GM10248 (cell line): ENCODE measurements around the gene TRIM73.
"Not testable (repeated sequence)": the region's sequence is repeated elsewhere in the genome, so short reads cannot be mapped to it uniquely, and the experiment has no call there.

Experiments
- CTCF ChIA-PET: fragments of 300-600 bp; sonication (Branson Sonifier 250); formaldehyde crosslinking; extraction: SDS; loops from one replicate; lab custom pipeline; 2021; ENCODE audit warnings: antibody characterized with exemption; lab: Yijun Ruan, JAX
- POLR2A ChIA-PET: fragments of 350-650 bp; sonication (Branson Sonifier 250); formaldehyde crosslinking; extraction: SDS; loops from one replicate; lab custom pipeline; 2020; ENCODE audit warnings: antibody characterized with exemption; lab: Yijun Ruan, JAX
- DNase-seq: peaks from one replicate; pipeline ENCODE4 v3.0.0; 2012; ENCODE audit errors: extremely low spot score

TRIM73 gene

GRCh38 chr7:75395329-75395728, at the start of gene TRIM73:
TSS of gene TRIM73 (plus strand) at chr7:75395629. CDS start at chr7:75398934, 3,305 bp downstream.
- DNase-seq, POLR2A ChIA-PET: not testable (repeated sequence)

DNA sequence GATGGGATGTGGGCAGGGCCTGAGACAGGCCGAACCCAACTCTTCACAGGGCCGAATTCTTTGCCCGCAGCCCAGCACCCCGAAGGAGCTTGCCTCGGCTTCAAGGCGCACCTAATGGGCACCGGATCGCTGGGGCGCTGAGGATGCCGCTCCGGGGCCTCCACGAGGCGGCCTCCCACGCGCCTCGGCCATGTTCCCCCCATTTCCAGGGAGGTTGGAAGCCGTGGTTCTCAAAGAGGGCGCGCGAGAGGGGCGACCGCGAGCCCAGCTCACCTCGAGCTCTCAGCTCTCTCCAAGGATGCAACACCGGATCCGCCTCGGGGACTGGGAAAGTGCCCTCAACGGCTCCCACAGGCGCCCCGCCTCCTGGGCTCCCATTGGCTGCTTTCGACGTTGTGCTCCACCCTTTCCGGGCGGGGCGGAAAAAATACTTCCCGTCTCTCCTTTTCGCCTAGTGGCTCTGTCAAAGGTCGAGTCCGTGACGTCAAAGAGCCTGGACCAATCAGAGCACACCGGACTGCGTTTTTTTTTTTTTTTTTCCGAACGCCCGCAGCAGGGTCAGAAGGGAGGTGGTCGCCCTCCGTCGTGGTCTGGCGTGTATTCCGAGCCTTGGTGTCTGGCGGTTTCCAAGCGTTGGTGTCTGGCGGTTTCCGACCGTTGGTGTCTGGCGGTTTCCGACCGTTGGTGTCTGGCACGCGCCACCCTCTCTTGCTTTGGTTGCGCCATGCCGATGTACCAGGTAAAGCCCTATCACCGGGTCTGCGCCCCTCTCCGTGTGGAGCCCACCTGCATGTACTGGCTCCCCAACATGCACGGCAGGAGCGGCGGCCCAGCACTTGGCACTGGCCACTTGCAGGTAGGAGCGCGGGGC, 36.5 kb upstream of the TRIM73 start:
- DNase-seq, result not testable (repeated sequence)

More at GRCh38 chr7:75395329-75395728, at the start of gene TRIM73:
- CTCF ChIA-PET, result not testable (repeated sequence)

GRCh38 chr7:75359542-75359848, 35.9 kb upstream of the TRIM73 start:
- CTCF ChIA-PET, DNase-seq, POLR2A ChIA-PET: not testable (repeated sequence)

More for the DNA sequence above, 36.5 kb upstream of the TRIM73 start:
- CTCF ChIA-PET, POLR2A ChIA-PET: not testable (repeated sequence)

GRCh38 chr7:75364079-75364478, 31.4 kb upstream of the TRIM73 start:
- CTCF ChIA-PET, POLR2A ChIA-PET, DNase-seq: not testable (repeated sequence)

- POLR2A ChIA-PET, DNase-seq, CTCF ChIA-PET: not testable (repeated sequence)
These were observed 28.8 kb upstream of the TRIM73 start for GRCh38 chr7:75366643-75367042.

DNA sequence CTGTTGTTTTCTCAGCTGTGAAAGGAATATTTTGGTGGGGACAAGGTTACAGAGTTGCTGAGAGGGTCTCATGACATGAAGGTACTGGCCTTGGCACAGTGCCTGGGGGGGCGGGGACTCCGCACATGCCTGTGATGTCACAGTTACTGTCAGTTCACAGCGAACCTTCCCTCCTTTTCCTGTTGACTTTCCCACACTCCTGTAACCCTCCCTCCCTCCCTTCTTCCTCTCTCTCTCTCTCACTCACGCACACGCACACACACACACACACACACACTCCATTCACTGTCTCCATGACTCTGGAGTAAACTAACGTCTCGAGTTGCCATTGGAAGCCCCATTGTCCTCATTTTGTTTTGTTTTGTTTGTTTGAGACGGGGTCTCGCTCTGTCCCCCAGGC, 28.1 kb upstream of the TRIM73 start:
- DNase-seq, CTCF ChIA-PET, POLR2A ChIA-PET: not testable (repeated sequence)

GRCh38 chr7:75374144-75374518, 21.3 kb upstream of the TRIM73 start:
- CTCF ChIA-PET, DNase-seq, POLR2A ChIA-PET: not testable (repeated sequence)

DNA sequence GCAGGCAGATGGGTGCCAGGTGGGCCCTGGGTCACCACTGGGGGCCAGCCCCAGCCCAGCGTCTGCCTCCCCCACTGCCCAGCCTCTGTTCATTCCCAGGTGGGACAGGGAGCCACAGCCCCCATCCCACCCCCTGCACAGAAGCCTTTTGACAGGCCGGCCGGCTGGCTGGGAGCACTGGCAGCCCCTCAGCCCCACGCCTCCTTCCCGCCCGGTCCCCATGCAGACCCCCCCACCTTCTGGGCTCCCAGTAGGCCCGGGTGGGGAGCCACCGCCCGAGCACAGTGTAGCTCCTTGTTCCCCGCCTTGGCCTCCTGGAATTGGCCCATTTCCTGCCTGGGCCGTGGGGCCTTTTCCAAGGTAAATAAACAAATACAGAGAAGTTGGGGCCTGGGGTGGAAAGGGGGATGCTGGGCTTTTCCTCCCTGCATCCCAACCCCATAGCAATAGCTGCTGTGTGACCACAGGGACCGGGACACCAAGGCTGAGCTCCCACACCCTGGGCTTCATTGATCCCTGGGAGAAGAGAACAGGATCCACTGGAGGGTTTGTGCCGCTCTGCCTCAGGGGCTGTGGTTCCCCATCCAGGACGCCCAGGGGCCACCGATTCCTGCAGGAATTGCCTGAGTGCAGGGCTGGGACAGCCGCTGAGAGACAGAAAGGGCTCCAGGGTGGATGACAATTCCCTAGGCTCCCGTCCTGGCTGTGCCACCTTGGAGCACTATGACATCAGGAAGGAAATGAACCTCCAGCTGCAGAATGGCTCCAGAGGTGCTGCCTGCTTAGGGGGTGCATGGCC, 20.7 kb upstream of the TRIM73 start:
- POLR2A ChIA-PET, DNase-seq, CTCF ChIA-PET: not testable (repeated sequence)

DNA sequence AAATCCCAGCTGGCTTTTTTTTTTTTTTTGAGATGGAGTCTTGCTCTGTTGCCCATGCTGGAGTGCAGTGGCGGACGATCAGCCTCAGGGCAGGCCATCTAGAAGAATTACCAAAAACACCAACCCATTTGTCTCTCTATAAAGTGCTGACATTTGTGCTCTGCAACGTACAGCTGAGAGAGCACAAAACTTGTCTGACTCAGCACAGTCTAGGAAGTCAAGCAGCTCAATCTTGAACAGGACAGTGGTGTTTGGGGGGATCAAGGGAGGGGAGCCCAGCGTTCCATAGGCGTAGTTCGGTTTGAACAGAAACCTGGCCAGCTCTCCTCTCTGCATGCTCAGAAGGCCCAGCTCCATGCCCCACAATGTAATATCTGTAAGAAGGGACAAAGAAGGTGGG, 2.2 kb upstream of the TRIM73 start:
- DNase-seq, POLR2A ChIA-PET, CTCF ChIA-PET: not testable (repeated sequence)

DNA sequence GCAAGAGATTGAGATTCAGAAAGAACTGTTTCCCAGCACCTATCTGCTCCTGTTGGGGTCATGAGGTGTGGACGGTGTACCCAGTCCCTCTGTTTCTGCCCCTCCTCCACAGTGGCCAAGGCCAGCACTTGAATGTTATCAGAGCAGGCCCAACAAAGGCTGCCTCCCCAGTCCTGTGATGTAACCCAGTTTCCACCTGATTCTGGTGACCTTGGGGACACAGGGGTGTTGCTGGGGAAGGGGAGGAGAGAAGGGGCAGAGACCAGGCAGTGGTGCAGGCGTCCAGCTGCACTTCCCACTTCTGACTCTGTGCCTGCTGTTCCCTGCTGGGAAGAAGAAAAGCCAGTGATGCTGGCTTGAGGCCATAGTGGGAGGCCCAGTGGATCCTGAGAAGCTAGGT, 2.4 kb downstream of the TRIM73 start:
- CTCF ChIA-PET, DNase-seq, POLR2A ChIA-PET: not testable (repeated sequence)

DNA sequence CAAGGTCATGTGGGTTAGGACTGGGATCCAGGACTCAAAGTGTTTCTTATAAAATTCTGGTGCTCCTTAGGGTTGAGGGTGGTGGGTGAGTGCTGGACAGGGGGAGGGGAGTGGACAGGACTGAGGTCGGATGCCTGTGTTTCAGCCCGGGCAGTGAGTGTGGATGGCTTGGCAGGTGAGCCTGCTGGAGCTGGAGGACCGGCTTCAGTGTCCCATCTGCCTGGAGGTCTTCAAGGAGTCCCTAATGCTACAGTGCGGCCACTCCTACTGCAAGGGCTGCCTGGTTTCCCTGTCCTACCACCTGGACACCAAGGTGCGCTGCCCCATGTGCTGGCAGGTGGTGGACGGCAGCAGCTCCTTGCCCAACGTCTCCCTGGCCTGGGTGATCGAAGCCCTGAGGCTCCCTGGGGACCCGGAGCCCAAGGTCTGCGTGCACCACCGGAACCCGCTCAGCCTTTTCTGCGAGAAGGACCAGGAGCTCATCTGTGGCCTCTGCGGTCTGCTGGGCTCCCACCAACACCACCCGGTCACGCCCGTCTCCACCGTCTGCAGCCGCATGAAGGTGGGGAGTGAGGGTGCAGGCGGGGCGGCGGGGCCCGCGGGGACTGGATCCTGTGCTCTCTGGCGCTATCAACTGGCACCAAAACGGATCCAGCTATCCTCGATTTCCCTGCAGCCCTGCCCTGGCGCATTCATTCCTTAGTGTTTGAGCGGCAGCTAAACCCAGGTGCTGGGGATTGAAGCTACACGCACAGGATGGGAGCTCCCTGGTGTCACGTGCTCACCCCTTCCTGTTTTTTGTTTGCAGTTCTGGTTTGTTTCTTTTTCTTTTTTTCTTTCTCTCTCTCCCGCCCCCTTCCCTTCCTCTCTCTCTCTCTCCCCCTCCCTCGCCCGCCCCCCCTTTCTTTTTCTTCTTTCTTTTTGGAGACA, 3.6 kb downstream of the TRIM73 start:
- POLR2A ChIA-PET, DNase-seq, CTCF ChIA-PET: not testable (repeated sequence)

GRCh38 chr7:75400575-75400974, 5.1 kb downstream of the TRIM73 start:
- POLR2A ChIA-PET, CTCF ChIA-PET, DNase-seq: not testable (repeated sequence)

- POLR2A ChIA-PET, CTCF ChIA-PET, DNase-seq: not testable (repeated sequence)
These were observed 8.3 kb downstream of the TRIM73 start for GRCh38 chr7:75403455-75404443.

DNA sequence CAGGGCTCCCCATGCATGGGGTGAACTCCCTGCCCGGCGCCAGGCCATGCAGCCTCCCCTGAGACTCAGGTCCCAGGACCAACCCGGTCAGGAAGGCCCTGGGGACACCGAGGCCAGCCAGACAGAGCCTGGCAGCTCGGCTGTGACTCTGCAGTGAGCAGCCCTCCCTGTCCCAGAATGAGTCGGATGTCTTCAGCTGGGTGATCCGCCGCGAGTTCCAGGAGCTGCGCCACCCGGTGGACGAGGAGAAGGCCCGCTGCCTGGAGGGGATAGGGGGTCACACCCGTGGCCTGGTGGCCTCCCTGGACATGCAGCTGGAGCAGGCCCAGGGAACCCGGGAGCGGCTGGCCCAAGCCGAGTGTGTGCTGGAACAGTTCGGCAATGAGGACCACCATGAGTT, 9.2 kb downstream of the TRIM73 start:
- DNase-seq, POLR2A ChIA-PET, CTCF ChIA-PET: not testable (repeated sequence)

DNA sequence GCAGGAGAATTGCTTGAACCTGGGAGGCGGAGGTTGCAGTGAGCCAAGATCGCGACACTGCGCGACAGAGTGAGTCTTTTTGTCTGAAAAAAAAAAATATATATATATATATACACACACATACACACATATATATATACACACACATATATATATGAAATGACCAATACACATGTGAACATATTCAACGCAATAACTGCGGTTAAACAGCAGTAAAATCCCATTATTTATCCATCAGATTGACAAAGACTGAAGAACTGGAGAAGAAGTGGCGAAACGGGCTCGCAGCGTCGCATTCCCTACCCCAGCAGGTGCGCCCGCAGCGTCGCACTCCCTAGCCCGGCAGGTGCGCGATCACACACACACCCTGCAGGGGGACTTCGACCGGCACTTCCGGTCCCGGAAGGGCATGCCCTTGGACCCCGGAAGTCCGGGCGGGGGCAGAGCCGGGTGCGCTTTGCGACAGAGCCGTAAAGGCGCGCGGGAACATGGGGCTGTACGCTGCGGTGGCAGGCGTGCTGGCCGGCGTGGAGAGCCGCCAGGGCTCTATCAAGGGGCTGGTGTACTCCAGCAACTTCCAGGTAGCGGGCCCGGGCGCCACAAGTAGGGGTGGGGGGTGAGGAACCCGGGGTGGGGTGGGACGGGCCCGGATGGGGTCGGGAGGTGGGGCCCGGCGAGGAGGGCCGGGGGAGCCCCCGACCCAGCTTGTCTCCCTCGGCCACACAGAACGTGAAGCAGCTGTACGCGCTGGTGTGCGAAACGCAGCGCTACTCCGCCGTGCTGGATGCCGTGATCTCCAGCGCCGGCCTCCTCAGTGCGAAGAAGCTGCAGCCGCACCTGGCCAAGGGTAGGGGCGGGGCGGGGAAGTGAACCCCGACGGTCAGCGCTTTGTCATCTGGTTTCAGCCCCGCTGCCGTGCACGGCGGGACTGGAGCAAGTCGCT, 14.7 kb downstream of the TRIM73 start:
- CTCF ChIA-PET, DNase-seq, POLR2A ChIA-PET: not testable (repeated sequence)

DNA sequence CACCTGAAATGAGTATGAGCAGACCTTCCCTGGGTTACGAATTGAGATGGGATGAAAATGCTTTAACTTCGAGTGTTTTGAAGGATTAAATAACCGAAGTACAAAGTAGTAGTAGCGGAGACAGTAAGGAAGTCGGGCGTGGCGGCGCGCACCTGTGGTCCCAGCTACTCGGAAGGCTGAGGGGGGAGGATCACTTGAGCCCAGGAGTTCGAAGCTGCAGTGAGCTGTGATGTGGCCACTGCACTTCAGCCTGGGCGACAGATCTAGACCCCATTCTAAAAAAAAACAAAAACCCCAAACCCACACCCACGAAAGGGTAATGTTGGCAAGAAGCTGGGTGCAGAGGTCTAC, 15.4 kb downstream of the TRIM73 start:
- DNase-seq, CTCF ChIA-PET, POLR2A ChIA-PET: not testable (repeated sequence)
